Measurements from ENCODE around the gene RDH8.

RDH8 gene, protein sequence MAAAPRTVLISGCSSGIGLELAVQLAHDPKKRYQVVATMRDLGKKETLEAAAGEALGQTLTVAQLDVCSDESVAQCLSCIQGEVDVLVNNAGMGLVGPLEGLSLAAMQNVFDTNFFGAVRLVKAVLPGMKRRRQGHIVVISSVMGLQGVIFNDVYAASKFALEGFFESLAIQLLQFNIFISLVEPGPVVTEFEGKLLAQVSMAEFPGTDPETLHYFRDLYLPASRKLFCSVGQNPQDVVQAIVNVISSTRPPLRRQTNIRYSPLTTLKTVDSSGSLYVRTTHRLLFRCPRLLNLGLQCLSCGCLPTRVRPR

DNA sequence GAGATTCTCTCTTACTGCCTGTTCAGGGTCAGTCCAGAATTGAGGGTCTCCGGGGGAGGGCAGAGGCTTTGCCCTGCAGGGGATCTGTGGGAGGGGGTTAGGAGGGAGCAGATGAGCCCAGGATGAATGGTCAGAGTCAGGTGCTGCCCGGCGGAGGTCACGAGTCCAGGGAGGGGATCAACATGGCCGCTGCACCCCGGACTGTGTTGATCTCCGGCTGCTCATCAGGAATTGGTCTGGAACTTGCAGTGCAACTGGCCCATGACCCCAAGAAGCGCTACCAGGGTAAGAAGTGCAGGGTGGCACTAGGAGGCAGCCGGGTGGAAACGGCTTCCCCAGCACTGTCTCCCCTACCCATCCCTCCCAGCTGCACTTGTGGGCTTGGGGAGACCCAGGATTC, at the start of gene RDH8:
TSS of gene RDH8 (plus strand) at position 168 of the 400 bp plus-strand sequence. CDS start at position 183, 15 bp downstream.
- DNase-seq, result no peak

DNA sequence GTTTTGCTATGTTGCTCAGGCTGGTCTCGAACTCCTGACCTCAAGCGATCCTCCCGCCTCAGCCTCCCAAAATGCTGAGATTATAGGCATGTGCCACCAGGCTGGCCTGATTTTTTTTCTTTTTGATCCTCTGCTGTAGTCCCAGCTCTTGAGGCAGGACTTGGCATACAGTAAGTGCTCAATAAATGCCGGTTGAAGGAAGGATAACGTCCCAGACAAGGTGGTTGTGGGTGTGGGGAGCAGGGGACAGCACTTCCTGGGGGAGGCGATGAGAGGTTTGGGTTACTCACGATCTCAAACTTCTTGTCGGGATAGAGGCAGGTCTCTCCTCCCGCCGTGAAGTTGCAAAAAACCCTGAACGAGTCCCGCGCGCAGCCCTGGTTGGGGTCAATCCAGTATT, 47.3 kb upstream of the RDH8 start:
- DNase-seq, result no peak

DNA sequence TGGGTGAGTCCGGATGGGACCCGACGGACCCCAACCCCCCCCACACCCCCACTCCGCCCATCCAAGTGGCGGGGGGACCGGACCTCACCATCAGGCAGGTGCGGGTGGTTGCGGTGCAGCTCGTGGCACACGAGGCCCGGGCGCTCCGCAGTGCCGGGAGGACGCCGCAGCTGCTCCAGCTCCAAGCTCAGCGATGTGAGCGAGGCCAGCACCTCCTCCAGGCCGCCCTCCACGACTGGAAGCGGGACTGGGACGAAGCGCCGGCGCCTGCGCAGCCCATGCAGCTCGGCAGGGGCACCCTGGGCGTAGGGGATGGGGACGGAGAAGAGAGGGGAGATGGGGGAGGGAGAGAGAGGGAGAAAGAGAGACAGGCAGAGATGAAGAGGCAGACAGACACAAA, 46.8 kb upstream of the RDH8 start:
- DNase-seq, result no peak

DNA sequence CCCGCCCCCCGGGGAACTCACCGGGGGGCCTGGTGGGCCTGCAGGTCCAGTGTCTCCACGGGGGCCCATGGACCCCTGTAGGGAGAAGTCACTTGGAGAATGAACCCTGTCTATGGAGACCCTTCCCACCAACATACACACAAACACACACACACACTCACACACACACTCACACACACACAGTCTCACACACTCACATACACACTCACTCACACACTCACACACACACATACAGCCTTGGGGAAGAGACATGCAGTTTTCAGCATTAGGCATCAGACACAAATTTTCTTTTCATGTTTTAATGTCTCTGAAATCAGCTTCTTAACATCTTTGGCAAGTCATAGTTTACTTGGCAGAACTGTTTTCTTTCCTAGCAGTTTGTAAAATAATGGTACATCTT, 46.0 kb upstream of the RDH8 start:
- no peak for DNase-seq

DNA sequence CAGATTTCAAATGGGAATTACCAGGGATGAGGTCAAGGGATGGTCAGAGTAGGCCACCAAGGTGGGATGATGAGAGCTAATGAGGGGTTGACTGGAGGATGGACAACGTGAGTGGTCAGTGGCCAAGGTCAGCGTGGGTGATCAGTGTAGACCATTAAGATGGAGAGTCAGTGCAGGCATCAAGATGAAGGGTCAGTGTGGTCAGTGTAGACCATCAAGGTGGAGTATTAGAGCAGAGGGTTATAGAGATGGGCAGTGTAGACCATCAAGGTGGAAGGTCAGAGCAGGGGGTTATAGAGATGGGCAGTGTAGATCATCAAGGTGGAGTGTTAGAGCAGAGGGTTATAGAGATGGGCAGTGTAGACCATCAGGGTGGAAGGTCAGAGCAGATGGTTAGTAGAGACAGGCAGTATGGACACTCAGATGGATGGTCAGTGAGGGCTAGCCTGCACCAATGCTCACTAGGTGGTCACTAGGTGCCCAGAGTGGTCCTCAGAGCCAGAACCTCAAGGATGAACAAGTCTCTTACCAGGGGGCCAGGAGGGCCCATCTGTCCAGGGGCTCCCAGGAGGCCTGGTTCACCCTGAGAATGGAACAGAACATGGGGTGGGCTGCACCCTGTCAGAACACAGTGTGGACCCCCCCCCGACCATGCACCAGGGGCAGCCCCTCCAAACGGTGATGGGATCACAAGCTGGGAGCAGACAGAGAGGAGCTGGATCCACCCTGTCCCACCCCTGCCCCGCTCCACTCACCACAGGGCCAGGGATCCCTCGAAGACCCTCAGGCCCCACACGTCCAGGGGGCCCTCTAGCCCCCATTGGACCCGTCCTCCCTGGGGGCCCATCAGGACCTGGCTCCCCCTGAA, 44.2 kb upstream of the RDH8 start:
- no peak for DNase-seq

DNA sequence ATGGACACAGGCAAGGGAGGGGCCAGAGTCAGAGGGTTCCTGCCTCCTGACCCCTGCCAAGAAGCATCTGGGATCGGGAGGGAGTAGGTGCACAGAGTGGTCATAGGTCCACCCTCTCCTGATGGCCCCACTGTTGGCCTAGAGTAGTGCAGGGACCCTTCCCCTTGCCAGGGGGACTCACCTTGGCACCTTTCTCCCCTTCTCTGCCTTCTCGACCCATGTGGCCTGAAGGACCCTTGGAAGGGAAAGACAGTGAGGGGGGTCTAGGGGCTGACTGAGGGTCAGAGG, 43.7 kb upstream of the RDH8 start:
- DNase-seq, result no peak

DNA sequence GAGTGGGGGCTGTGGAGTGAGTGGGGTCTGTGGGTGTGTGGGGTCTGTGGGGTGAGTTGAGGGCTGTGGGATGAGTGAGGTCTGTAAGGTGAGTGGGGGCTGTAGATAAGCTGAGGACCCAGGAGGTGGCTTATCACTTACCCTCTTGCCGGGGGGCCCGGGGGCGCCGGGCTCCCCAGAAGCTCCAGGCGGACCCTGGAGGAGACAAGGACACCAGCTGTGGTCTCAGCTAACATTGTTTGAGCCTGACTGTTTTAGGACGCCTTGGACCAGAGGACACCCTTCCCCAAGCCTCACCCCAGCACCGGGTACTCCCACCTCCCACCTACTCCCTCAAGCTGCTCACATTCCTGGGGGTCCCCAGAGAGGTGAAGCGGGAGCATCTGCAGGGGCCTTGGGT, 42.8 kb upstream of the RDH8 start:
- no peak for DNase-seq

DNA sequence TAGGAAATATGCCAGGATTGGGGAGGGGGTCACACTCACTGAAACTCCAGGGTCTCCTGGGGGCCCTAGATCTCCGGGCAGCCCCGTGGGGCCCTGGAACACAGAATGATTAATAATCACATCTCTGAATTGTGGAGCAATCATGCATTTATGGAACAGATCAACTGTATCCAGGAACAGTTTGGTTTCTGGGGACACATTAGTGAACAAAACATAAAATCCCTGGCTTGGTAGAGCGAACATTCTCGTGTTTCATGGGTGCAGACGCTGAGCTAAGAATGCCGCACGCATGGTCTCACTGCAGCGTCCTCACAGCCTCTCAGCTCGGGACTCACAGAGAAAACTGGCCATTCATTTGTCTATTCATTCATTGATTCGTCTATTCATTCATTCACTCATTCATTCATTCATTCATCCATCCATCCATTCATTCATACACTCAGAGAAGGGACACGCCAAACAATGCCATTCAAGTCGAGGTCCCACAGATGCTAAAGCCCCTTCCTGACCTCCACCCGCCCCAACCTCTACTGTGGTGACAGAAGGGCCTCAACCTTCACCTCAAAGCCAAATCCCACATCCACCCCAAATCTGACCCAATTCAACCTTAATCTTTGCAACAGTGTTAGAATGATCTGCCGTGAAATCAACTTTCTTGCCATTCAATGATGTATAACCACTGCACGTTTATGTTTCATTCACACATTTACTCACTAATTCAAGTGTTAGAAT, 42.0 kb upstream of the RDH8 start:
- no peak for DNase-seq

DNA sequence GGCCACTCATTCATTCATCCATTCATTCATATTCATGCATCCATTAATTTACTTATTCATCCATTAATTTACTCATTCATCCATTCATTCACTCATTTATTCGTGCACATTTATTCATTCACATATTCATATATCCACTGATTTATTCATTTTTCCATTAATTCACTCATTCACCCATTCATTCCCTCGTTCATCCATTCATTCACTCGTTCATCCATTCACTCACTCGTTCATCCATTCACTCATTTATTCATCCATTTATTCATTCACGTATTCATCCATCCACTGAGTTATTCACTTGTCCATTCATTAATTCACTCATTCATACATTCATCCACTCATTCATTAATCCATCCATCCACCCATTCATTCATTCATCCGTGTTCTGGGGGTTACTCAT, 41.2 kb upstream of the RDH8 start:
- no peak for DNase-seq

DNA sequence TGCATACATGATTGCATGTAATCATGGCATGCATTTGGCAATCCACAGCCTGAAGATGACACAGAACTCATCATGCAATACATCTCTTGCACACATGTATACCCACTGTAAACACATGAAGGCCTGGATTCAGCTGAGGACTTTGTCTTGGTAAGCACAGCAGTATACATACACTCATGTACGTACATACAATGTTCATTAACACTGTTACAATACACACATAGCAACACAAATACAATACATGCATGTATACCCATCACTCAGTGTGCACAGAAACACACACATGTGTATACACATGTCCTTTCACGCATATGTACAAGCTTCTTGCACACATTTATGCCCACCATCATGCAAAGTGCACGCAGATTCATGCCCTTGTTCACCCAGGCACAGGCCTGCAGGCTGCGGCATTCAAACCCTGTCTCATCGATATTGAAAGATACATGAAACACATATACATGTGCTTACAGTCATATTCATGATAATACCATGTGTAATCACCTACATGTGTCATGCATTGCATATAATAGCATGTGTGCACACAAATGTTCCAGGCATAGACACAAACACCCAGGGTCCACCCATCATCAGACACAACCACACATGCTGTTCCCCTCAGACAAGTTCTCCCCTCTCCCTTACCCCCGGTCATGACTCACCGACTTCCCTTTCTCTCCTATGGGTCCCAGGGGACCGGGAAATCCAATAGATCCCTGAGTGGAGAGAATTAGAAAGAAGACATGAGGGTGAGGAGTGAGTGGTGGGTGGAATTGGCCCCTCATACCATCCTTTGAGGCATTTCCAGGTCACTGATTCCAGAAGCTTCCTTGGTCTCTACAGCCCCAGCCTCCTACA, 31.6 kb upstream of the RDH8 start:
- DNase-seq, result no peak

DNA sequence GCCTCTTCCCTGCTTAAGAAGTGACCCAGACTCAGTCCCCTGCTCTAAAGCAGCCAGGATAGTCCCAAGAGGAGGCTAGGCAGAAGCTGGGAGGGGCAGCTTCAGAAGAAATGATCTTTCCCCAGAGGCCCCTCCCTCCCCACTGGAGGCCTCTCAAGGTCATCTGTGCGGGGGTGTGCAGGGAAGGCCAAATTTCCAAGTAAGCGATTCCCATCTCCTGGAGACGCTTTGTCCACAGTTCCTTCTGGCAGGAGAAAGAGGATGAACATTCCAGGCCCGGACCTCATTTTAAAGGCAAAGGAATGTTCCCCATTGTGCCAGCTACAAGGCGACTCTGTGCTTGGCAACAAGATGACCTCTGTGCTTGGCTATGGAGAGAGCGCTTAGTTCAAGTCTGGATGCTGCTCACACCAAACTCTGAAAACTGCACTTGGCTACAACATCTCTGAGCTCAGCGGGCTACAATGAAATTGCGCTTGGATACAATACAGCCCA, 26.4 kb upstream of the RDH8 start:
- no peak for DNase-seq

DNA sequence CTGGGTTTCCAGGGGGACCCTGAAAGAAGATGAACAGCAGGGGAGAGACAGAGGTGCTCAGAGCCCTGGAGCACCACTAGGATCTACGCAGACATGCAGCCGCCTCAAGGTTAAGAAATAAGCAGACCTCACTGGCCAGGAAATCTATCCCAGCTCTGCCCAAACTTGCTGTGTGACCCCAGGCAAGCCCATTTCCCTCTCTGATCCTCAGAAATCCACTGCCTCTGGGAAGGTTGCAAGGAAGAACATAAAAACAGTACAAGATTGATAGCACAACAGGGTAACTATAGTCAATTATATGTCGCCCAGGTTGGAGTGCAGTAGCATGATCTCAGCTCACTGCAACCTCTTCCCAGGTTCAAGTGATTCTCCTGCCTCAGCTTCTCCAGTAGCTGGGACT, 23.8 kb upstream of the RDH8 start:
- no peak for DNase-seq

DNA sequence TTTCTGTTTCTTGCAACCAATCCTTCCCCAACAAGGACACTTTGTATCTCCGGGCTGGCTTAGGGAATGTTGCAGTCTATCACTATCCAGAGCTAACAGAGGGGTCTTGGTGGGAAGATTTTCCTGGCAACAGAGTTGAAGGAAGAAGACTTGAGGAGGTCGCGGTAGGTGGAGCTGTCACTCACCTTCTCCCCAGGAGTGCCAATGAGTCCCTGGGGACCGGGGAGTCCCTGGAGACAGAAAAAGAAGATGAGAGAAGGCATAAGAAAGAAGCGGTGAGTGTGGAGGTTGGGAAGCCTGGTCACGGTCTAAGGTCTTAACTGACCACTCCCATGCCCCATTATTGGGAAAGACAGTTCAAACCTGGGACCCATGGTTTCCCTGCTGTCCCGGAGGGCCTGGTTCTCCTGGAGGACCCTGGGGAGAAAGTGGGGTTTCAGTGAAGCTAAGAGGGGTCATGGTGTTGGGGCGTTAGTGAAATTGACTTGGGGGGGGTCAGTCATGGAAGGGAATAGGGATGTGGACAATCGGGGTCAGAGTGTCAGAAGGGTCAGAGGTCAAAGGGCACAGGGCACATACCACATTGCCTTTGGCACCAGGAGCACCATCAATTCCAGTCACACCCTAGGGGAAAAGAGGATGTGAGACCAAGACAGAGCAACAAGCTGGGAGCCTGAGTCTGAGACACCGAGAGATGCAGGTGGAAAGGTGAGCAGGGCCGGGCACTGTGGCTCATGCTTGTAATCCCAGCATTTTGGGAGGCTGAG, 21.7 kb upstream of the RDH8 start:
- DNase-seq, result no peak

DNA sequence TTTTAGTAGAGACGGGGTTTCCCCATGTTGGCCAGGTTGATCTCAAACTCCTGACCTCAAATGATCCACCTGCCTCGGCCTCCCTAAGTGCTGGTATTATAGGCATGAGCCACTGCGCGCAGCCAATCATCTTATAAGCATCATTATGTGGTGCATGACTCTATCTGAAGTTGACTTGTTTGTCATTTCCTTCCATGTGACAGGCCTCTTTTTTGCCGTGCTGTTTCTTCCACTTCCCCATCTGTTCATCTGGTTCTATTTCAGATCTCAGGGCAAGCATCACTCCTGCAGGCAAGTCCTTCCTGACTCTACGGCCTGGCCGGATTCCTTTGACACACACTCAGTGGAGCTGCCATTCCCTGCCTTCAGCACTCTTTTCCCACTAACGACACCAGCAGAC, 18.2 kb upstream of the RDH8 start:
- no peak for DNase-seq

DNA sequence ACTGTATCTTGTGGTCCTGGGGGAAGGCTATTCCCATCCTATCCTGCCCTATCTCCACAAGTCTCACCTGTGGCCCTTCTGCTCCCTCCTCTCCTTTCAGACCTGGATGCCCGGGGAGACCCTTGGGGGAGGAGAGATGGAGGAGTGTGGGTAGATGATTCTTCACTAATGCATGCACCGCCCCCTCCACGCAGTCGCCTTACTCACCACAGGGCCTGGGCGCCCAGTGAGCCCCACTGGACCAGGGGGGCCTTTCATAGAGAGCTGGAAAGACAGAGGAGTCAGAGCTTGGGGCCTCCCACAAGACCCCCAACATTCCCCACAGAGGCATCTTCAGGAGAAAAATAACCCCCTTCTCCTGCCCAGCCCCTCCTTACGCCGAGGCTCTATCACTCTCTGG, 17.3 kb upstream of the RDH8 start:
- no peak for DNase-seq

DNA sequence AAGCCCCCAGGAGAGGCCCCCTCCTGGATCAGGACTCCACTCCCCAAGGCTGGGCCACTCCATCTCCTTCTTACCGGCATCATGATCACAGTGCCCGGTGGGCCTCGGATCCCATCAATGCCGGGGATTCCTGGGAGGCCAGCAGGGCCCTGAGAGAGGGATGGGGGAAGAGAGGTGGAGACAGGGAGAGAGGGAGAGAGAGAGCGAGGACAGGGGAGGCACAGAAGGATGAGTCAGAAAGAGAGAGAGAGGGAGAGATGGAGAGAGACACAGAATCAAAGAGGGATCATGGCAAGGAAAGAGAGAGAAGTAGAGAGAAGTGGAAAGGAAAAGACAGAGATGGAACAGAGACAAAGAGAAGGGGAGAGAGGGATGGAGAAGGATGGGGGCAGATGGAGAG, 16.7 kb upstream of the RDH8 start:
- no peak for DNase-seq

DNA sequence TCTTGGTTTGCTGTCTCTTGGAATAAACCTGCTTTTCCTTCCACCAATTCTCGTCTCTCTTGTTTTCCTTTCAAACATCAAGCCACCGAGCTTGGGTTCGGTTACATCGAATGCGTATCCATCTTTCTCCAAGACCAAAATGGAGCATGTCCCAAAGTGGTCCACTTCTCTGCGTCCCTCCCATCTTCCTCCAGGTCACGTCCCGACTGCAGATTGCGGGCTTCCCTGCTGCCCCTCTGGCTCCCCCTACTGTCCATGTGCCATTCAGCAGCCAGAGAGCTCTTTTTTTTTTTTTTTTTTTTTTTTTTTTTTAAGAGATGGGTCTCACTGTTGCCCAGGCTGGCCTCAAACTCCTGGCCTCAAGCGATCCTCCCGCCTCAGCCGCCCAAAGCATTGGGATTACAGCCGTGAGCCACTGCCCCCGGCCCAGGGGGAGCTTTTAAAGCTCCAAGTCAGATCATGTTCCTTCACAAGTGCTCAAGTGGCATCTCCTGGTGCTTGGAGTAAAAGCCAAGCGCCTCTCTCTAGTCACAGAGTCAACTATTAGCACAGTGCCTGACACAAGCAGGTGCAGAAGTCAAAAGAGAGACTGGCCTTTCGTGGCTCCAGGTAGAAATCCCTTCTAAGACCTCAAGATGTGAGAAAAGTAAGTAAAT, 13.0 kb upstream of the RDH8 start:
- no peak for DNase-seq

DNA sequence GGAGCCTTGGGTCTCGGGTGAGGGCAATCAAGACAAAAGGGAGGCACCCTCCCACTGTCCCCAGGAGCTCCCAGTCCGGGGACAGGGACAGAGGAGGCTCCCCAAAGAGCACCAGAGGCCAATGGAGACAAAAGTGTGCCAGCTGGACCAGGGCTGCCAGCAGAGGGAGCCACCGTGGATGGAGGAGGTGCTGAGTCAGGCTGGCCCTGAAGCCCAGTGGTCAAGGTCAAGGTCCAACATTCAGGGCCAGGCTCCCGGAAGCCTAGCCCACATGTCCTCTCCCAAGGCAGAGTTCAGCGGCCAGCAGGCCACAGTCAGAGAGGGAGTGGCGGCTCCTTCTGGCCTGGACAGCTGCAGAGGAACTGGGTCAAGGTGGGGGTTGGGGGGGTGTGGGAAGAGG, 11.4 kb upstream of the RDH8 start:
- DNase-seq, result no peak

DNA sequence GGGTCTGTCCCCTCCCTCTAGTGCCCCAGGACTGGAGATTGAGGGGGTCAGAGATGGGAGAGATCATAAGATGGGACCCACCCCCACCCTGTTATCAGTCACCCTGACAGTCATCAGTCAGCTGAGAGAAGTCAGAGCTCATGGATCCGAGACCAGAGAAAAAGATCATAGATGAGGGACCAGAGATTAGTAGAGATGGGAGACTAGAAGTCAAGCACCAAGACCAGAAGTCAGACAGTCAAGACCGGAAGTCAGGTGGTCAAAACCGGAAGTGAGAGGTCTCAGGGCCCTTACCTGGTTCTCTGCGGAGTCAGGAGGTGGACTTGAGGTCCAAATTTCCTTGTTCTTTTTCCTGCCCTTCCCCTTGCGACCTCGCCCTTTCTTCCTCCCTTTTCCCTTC, 10.0 kb upstream of the RDH8 start:
- DNase-seq, result no peak

DNA sequence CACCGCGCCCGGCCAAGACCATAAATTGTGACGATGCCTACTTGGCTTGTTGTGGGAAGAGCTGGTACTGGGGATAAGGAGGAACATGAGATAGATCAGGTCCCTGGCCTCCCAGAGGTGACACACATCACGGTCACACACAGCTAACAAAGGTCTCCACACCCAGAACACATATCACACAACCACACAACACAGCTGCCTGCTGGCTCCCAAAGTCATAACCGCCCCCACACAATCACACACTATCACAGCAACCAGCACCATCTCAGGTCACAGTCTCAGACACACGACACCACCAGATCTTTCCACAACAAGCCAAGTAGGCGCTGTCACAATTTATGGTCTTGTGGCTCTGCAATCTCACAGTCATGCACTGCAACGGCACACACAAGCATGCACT, 8.7 kb upstream of the RDH8 start:
- DNase-seq, result no peak

DNA sequence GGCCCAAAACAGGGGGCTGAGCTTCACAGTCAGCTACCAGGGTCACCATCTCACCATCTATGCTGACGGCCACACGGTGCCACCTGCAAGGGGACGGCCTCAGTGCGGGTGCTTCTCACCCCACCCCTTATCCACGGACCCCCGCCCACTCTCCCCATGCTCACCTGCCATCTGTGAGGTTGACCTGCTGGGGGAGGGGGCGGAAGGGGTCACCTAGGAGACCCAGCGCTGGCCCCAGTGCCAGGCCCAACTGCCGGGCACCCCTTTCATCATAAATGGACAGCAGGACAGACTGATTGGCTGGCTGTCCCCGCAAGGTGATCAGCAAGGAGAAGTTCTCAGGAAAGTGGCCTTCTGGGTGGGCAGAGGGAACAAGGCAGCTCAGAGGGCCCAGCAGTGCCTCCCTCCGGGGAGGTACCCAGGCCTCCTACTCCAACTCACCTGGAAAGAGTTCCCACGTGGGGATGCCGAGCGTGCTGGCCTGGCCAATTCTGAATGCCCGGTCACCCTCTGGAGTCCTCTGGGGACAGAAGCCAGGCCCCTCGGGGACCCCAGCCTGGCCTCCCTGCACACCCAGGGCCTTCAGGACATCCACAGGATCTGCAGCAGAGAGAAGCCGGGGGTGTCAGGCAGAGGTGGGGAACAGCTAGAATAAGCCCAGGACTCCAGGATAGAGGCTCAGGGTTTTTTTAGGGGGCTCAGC, 7.5 kb upstream of the RDH8 start:
- no peak for DNase-seq

Measured in COR-L47 (cell line).